ENCODE results near the gene ERC2.
"Not testable (repeated sequence)": the region's sequence is repeated elsewhere in the genome, so short reads cannot be mapped to it uniquely, and the experiment has no call there.

Gene ERC2

GRCh38 chr3:56053727-56054126, 414.5 kb downstream of the ERC2 start:
- no peak for DNase-seq

- no peak for DNase-seq
These were observed 416.1 kb downstream of the ERC2 start for GRCh38 chr3:56052188-56052587.

- no peak for DNase-seq
These were observed 417.2 kb downstream of the ERC2 start for GRCh38 chr3:56051052-56051451.

- DNase-seq = no peak
These were observed 419.3 kb downstream of the ERC2 start for GRCh38 chr3:56048946-56049345.

- no peak for DNase-seq
These were observed 419.9 kb downstream of the ERC2 start for GRCh38 chr3:56048331-56048730.

GRCh38 chr3:56042326-56042951, 425.8 kb downstream of the ERC2 start:
- no peak for DNase-seq

GRCh38 chr3:56025326-56025725, 442.9 kb downstream of the ERC2 start:
- DNase-seq = no peak

- DNase-seq = no peak
These were observed 444.7 kb downstream of the ERC2 start for GRCh38 chr3:56023546-56023945.

GRCh38 chr3:56022619-56023018, 445.6 kb downstream of the ERC2 start:
- no peak for DNase-seq

- DNase-seq = no peak
These were observed 448.6 kb downstream of the ERC2 start for GRCh38 chr3:56019490-56020146.

GRCh38 chr3:56015374-56015773, 452.9 kb downstream of the ERC2 start:
- not testable (repeated sequence) for DNase-seq

- no peak for DNase-seq
These were observed 455.5 kb downstream of the ERC2 start for GRCh38 chr3:56012721-56013120.

GRCh38 chr3:56005196-56005805, 463.0 kb downstream of the ERC2 start:
- DNase-seq = no peak

GRCh38 chr3:56003129-56003528, 465.1 kb downstream of the ERC2 start:
- no peak for DNase-seq

- DNase-seq = no peak
These were observed 466.3 kb downstream of the ERC2 start for GRCh38 chr3:56001991-56002390.

- DNase-seq = no peak
These were observed 466.7 kb downstream of the ERC2 start for GRCh38 chr3:56001537-56001936.

- no peak for DNase-seq
These were observed 478.9 kb downstream of the ERC2 start for GRCh38 chr3:55989366-55989765.

- no peak for DNase-seq
These were observed 479.4 kb downstream of the ERC2 start for GRCh38 chr3:55988905-55989304.

- no peak for DNase-seq
These were observed 483.6 kb downstream of the ERC2 start for GRCh38 chr3:55984626-55985025.

GRCh38 chr3:55978953-55979352, 489.3 kb downstream of the ERC2 start:
- no peak for DNase-seq

GRCh38 chr3:55974421-55975165, 493.7 kb downstream of the ERC2 start:
- DNase-seq = no peak

- DNase-seq = no peak
These were observed 498.6 kb downstream of the ERC2 start for GRCh38 chr3:55969634-55970033.

GRCh38 chr3:55968331-55968730, 499.9 kb downstream of the ERC2 start:
- DNase-seq = no peak

- no peak for DNase-seq
These were observed 501.7 kb downstream of the ERC2 start for GRCh38 chr3:55966566-55966965.

Measured in DMS153 (cell line).